DND-41 (cell line): ENCODE data around the gene TFDP3.

Experiments used
- ATAC-seq: fragments of 200-7000 bp; cut with Tn5 transposase; 3 replicates; pipeline ENCODE4 v1.9.1; 2021; ENCODE audit warnings: low read depth; ENCODE audit not compliant: insufficient read depth
- DNase-seq: peaks from one replicate; pipeline ENCODE4 v3.0.0-alpha.2; 2020
- H2AFZ ChIP-seq: 2 replicates; pipeline ENCODE4 v1.6.0; 2012; ENCODE audit warnings: low read depth, low read length
- H3K27ac ChIP-seq: 2 replicates; pipeline ENCODE4 v1.5.1; 2012; ENCODE audit warnings: low read length, inconsistent platforms
- H3K27me3 ChIP-seq: fragments of 200-600 bp; sonication (generic); 2 replicates; pipeline ENCODE4 v1.6.0; 2012; ENCODE audit warnings: low read length, mild to moderate bottlenecking, inconsistent platforms; ENCODE audit not compliant: insufficient read depth, poor library complexity
- H3K36me3 ChIP-seq: 2 replicates; pipeline ENCODE4 v1.5.1; 2012; ENCODE audit warnings: low read length, inconsistent platforms; ENCODE audit not compliant: insufficient read depth
- H3K4me1 ChIP-seq: 2 replicates; pipeline ENCODE4 v1.5.1; 2012; ENCODE audit warnings: mild to moderate bottlenecking, low read length; ENCODE audit not compliant: insufficient read depth
- H3K4me2 ChIP-seq: 2 replicates; pipeline ENCODE4 v1.6.0; 2012; ENCODE audit warnings: mild to moderate bottlenecking, moderate library complexity, low read length, inconsistent platforms; ENCODE audit not compliant: insufficient read depth
- H3K4me3 ChIP-seq, 2 experiments: fragments of 200-600 bp in 1 of 2; shearing (Covaris generic) in 1 of 2; 2 replicates each; pipeline ENCODE4 v1.5.1; 2012 to 2016; ENCODE audit warnings: inconsistent platforms in 2 of 2, low read length in 2 of 2, mild to moderate bottlenecking in 2 of 2, low read depth in 1 of 2, moderate library complexity in 1 of 2
- H3K79me2 ChIP-seq: 2 replicates; pipeline ENCODE4 v1.6.0; 2012; ENCODE audit warnings: low read length, inconsistent platforms; ENCODE audit not compliant: insufficient read depth
- H3K9ac ChIP-seq: 2 replicates; pipeline ENCODE4 v1.6.0; 2012; ENCODE audit warnings: low read depth, mild to moderate bottlenecking, inconsistent platforms, low read length, moderate library complexity
- H3K9me3 ChIP-seq: 2 replicates; pipeline ENCODE4 v1.5.1; 2012; ENCODE audit warnings: low read length, moderate library complexity, mild to moderate bottlenecking, inconsistent platforms; ENCODE audit not compliant: insufficient read depth, severe bottlenecking
- H4K20me1 ChIP-seq: 2 replicates; pipeline ENCODE4 v1.6.0; 2012; ENCODE audit warnings: low read length; ENCODE audit not compliant: insufficient read depth
- CTCF ChIP-seq: IDR thresholded peaks from 2 replicates; pipeline ENCODE4 v1.5.1; 2012; ENCODE audit warnings: borderline replicate concordance, low read length, moderate library complexity, mild to moderate bottlenecking; ENCODE audit not compliant: poor library complexity, severe bottlenecking; ENCODE audit errors: extremely low read depth
- EZH2 ChIP-seq: IDR thresholded peaks from 3 replicates; pipeline ENCODE4 v1.6.1; 2012; ENCODE audit warnings: borderline replicate concordance, low read depth, mild to moderate bottlenecking, moderate library complexity, low read length, inconsistent platforms; ENCODE audit not compliant: severe bottlenecking

The TFDP3 gene

GRCh38 chrX:133171962-133172708 lies 46.0 kb downstream of the TFDP3 start:
- no peak overlapping the region for H3K4me2 ChIP-seq
- no peak overlapping the region for H3K4me3 ChIP-seq
- H3K9me3 ChIP-seq = no peaks in the 10 kb centered on the region
- H2AFZ ChIP-seq = no peak overlapping the region
- H4K20me1 ChIP-seq = no peaks in the 10 kb centered on the region
- H3K4me1 ChIP-seq = peaks cover 5% of the 10 kb centered on the region; the same call in 1 of the 2 replicates
- peak; percentile 6 for DNase-seq
- no peaks in the 10 kb centered on the region for H3K79me2 ChIP-seq
- H3K9ac ChIP-seq = no peak overlapping the region
- H3K27me3 ChIP-seq = no peaks in the 10 kb centered on the region
- H3K36me3 ChIP-seq = no peaks in the 10 kb centered on the region
- peak; percentile 54; the same call in 1 of the 3 replicates for ATAC-seq
- H3K27ac ChIP-seq = no peak overlapping the region
- peak; percentile 60 for TF ChIP-seq CTCF
- TF ChIP-seq EZH2 = no peak
